Smooth muscle cell of the coronary artery (primary cell): ENCODE measurements around the gene ENTPD5. TPM values are rescaled to one million over a fixed set of nuclear protein-coding genes. Genes with fewer than 3 reads are reported as not detected.

Source experiments
- total RNA-seq: library from RNA; depleted of rRNA; stranded (reverse); fragments of >200 nt; gene quantifications from 2 replicates; pipeline ENCODE4 v1.2.3, GENCODE V29; 2014; ENCODE audit warnings: low replicate concordance

ENTPD5 gene
- 3.0 and 7.5 TPM in 2 replicates for total RNA-seq

GRCh38 chr14:74018586-74019407 lies at the start of gene ENTPD5, which contains the start of gene BBOF1:
Gene ENTPD5 (minus strand): TSS chr14:74019288. CDS start chr14:73988102, 31,186 bp downstream.
Gene BBOF1 (plus strand): TSS chr14:74019349. CDS start chr14:74019479, 130 bp downstream.

GRCh38 chr14:73949752-73950734 lies 69.0 kb downstream of the ENTPD5 start, which contains the start of the genes COQ6 and FAM161B:
Gene COQ6 (plus strand): TSS chr14:73950302. CDS start chr14:73950333, 31 bp downstream.
Gene FAM161B (minus strand): TSS chr14:73950094. CDS start chr14:73950026, 68 bp downstream.

Other genes with a start within 250 kb of the ENTPD5 start
- gene PTGR2, start 167.5 kb downstream of the ENTPD5 start, total RNA-seq, result 3.4 and 4.6 TPM in 2 replicates
- 44.7 and 53.7 TPM in 2 replicates for gene ZNF410, start 132.4 kb downstream of the ENTPD5 start, total RNA-seq
- gene FAM161B, start 69.2 kb downstream of the ENTPD5 start, total RNA-seq, result 2.0 and 2.8 TPM in 2 replicates
- 12.5 and 16.2 TPM in 2 replicates for gene COQ6, start 69.0 kb downstream of the ENTPD5 start, total RNA-seq
- gene BBOF1, start 61 bp upstream of the ENTPD5 start, total RNA-seq, result 2.0 and 5.6 TPM in 2 replicates
- 26.9 and 33.7 TPM in 2 replicates for gene ALDH6A1, start 65.2 kb upstream of the ENTPD5 start, total RNA-seq
- 2.1 and 6.8 TPM in 2 replicates for gene LIN52, start 65.7 kb upstream of the ENTPD5 start, total RNA-seq
- gene VSX2, start 220.2 kb upstream of the ENTPD5 start, total RNA-seq, result not detected in 2 replicates